HEK293 (cell line): Measurements from ENCODE around the gene UBE2D2.

Experiments used
- FEZF1 ChIP-seq: fragments of 450-650 bp; formaldehyde crosslinking; IDR thresholded peaks from 2 replicates; pipeline ENCODE4 v1.5.1; 2016; ENCODE audit warnings: missing biosample characterization, missing genetic modification characterization
- GLI4 ChIP-seq: fragments of 450-650 bp; formaldehyde crosslinking; IDR thresholded peaks from 2 replicates; pipeline ENCODE4 v1.5.1; 2016; ENCODE audit warnings: missing biosample characterization, missing genetic modification characterization
- HOXA7 ChIP-seq: sonication (generic); formaldehyde crosslinking; IDR thresholded peaks from 2 replicates; pipeline ENCODE4 v1.8.1; 2022; ENCODE audit warnings: missing genetic modification reagents, borderline replicate concordance
- KLF8 ChIP-seq: fragments of 450-650 bp; formaldehyde crosslinking; IDR thresholded peaks from 2 replicates; pipeline ENCODE4 v1.5.1; 2016; ENCODE audit warnings: missing biosample characterization, missing genetic modification characterization
- OSR2 ChIP-seq: fragments of 450-650 bp; formaldehyde crosslinking; IDR thresholded peaks from 2 replicates; pipeline ENCODE4 v1.5.1; 2016; ENCODE audit warnings: missing biosample characterization, missing genetic modification characterization
- REPIN1 ChIP-seq: fragments of 450-650 bp; formaldehyde crosslinking; IDR thresholded peaks from 2 replicates; pipeline ENCODE4 v1.5.1; 2017; ENCODE audit warnings: missing biosample characterization, missing genetic modification characterization, low read depth
- SALL2 ChIP-seq: fragments of 450-650 bp; formaldehyde crosslinking; IDR thresholded peaks from 2 replicates; pipeline ENCODE4 v1.5.0; 2017; ENCODE audit warnings: missing biosample characterization, mild to moderate bottlenecking, missing genetic modification characterization, borderline replicate concordance
- SETDB1 ChIP-seq: IDR thresholded peaks from one replicate; pipeline ENCODE4 v1.6.1; 2017; ENCODE audit warnings: mild to moderate bottlenecking, low read length, moderate library complexity, mixed read lengths; ENCODE audit not compliant: insufficient read length
- TSHZ1 ChIP-seq: fragments of 450-650 bp; formaldehyde crosslinking; IDR thresholded peaks from 2 replicates; pipeline ENCODE4 v1.5.1; 2016; ENCODE audit warnings: missing biosample characterization, missing genetic modification characterization, borderline replicate concordance
- WT1 ChIP-seq: fragments of 450-650 bp; formaldehyde crosslinking; IDR thresholded peaks from 2 replicates; pipeline ENCODE4 v1.5.1; 2016; ENCODE audit warnings: missing biosample characterization, missing genetic modification characterization
- ZBTB17 ChIP-seq: fragments of 450-650 bp; formaldehyde crosslinking; IDR thresholded peaks from 2 replicates; pipeline ENCODE4 v1.5.1; 2016; ENCODE audit warnings: missing biosample characterization, missing genetic modification characterization
- ZBTB20 ChIP-seq: fragments of 450-650 bp; formaldehyde crosslinking; IDR thresholded peaks from 2 replicates; pipeline ENCODE4 v1.5.1; 2016; ENCODE audit warnings: missing biosample characterization, missing genetic modification characterization
- ZBTB21 ChIP-seq: fragments of 450-650 bp; formaldehyde crosslinking; IDR thresholded peaks from 2 replicates; pipeline ENCODE4 v1.5.1; 2017; ENCODE audit warnings: missing biosample characterization, missing genetic modification characterization
- ZBTB49 ChIP-seq: fragments of 450-650 bp; formaldehyde crosslinking; IDR thresholded peaks from 2 replicates; pipeline ENCODE4 v1.5.1; 2016; ENCODE audit warnings: missing biosample characterization, missing genetic modification characterization, low read depth
- ZBTB8A ChIP-seq: fragments of 450-650 bp; formaldehyde crosslinking; IDR thresholded peaks from 2 replicates; pipeline ENCODE4 v1.5.1; 2016; ENCODE audit warnings: missing biosample characterization, missing genetic modification characterization
- ZFHX2 ChIP-seq: fragments of 450-650 bp; formaldehyde crosslinking; conservative IDR thresholded peaks from 2 replicates; pipeline ENCODE4 v1.5.1; 2016; ENCODE audit warnings: missing biosample characterization, missing genetic modification characterization
- ZFP3 ChIP-seq: fragments of 450-650 bp; formaldehyde crosslinking; IDR thresholded peaks from 2 replicates; pipeline ENCODE4 v1.5.1; 2016; ENCODE audit warnings: low read depth, missing biosample characterization, missing genetic modification characterization
- ZNF112 ChIP-seq: fragments of 450-650 bp; formaldehyde crosslinking; IDR thresholded peaks from 2 replicates; pipeline ENCODE4 v1.5.0; 2017; ENCODE audit warnings: missing biosample characterization, missing genetic modification characterization
- ZNF202 ChIP-seq: fragments of 450-650 bp; formaldehyde crosslinking; IDR thresholded peaks from 2 replicates; pipeline ENCODE4 v1.5.1; 2016; ENCODE audit warnings: missing biosample characterization, missing genetic modification characterization, borderline replicate concordance
- ZNF24 ChIP-seq: fragments of 450-650 bp; formaldehyde crosslinking; IDR thresholded peaks from 2 replicates; pipeline ENCODE4 v1.5.1; 2016; ENCODE audit warnings: missing biosample characterization, missing genetic modification characterization
- ZNF266 ChIP-seq: fragments of 450-650 bp; formaldehyde crosslinking; IDR thresholded peaks from 2 replicates; pipeline ENCODE4 v1.5.1; 2016; ENCODE audit warnings: missing biosample characterization, missing genetic modification characterization, low read depth
- ZNF292 ChIP-seq: fragments of 450-650 bp; formaldehyde crosslinking; IDR thresholded peaks from 2 replicates; pipeline ENCODE4 v1.5.1; 2016; ENCODE audit warnings: low read depth, missing biosample characterization, missing genetic modification characterization, borderline replicate concordance
- ZNF302 ChIP-seq: fragments of 450-650 bp; formaldehyde crosslinking; IDR thresholded peaks from 2 replicates; pipeline ENCODE4 v1.5.1; 2016; ENCODE audit warnings: missing biosample characterization, missing genetic modification characterization, low read depth
- ZNF350 ChIP-seq: fragments of 450-650 bp; formaldehyde crosslinking; IDR thresholded peaks from 2 replicates; pipeline ENCODE4 v1.5.0; 2017; ENCODE audit warnings: missing biosample characterization, mild to moderate bottlenecking, missing genetic modification characterization
- ZNF394 ChIP-seq: fragments of 450-650 bp; formaldehyde crosslinking; IDR thresholded peaks from 2 replicates; pipeline ENCODE4 v1.5.1; 2016; ENCODE audit warnings: missing biosample characterization, missing genetic modification characterization, mild to moderate bottlenecking, moderate library complexity, borderline replicate concordance
- ZNF404 ChIP-seq: fragments of 450-650 bp; formaldehyde crosslinking; IDR thresholded peaks from 2 replicates; pipeline ENCODE4 v1.5.1; 2017; ENCODE audit warnings: missing biosample characterization, missing genetic modification characterization
- ZNF544 ChIP-seq: fragments of 450-650 bp; formaldehyde crosslinking; IDR thresholded peaks from 2 replicates; pipeline ENCODE4 v1.5.0; 2017; ENCODE audit warnings: missing biosample characterization, missing genetic modification characterization
- ZNF558 ChIP-seq: fragments of 450-650 bp; formaldehyde crosslinking; IDR thresholded peaks from 2 replicates; pipeline ENCODE4 v1.5.1; 2016; ENCODE audit warnings: missing biosample characterization, missing genetic modification characterization
- ZNF560 ChIP-seq: fragments of 450-650 bp; formaldehyde crosslinking; IDR thresholded peaks from 2 replicates; pipeline ENCODE4 v1.5.1; 2017; ENCODE audit warnings: missing biosample characterization, missing genetic modification characterization, borderline replicate concordance
- ZNF580 ChIP-seq: fragments of 450-650 bp; formaldehyde crosslinking; IDR thresholded peaks from 2 replicates; pipeline ENCODE4 v1.5.1; 2016; ENCODE audit warnings: missing biosample characterization, missing genetic modification characterization
- ZNF701 ChIP-seq: fragments of 450-650 bp; formaldehyde crosslinking; IDR thresholded peaks from 2 replicates; pipeline ENCODE4 v1.5.1; 2016; ENCODE audit warnings: missing biosample characterization, missing genetic modification characterization
- ZNF785 ChIP-seq: fragments of 450-650 bp; formaldehyde crosslinking; IDR thresholded peaks from 2 replicates; pipeline ENCODE4 v1.5.1; 2016; ENCODE audit warnings: missing biosample characterization, missing genetic modification characterization
- TF ChIP-seq, protein P1 (sequence below): fragments of 450-650 bp; formaldehyde crosslinking; IDR thresholded peaks from 2 replicates; pipeline ENCODE4 v1.5.1; 2016; ENCODE audit warnings: missing biosample characterization, missing genetic modification characterization

The UBE2D2 gene

DNA sequence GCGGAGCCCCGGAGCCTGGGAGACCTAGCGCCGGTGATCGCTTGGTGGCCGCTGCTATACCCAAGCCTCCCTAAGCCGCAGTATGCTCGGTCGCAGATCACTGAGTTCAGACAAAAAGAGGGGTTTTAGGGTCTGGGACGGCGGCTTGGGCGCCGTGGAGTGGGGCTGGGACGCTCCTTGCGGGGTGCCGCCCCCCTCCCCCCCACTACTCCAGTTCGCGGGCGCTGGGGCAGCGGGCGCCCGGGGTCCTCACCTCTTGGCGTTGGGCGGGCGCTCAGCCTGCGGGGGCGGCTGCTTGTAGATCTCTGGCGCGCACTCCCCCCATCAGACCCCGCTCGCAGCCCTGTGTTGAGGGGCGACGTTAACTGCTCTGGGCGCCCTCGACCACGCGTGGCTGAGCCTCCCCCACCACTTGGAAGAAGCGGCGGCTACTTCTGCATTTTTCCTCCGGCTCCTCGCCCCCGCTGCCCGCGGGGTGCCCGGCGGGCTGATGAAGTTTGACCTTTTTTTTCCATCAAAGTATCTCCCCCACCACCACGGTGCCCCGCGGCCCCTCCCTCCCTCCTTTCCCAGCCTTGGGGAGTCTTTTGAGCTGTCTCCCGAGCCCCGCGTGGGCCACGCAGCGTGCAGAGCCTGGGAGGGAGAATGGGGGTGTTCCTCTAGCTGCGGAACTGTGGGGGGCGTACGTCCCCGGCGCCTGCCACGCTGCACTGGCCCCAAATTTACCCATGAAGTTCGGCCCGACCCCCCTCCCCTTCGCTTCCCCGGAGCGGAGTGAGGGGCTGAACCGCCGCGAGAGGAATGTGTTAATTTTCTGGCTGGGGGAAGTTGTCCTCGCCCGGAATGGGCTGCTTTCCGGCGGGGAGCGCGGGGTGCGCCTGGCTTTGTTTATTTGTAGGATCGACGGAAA, 88.2 kb downstream of the UBE2D2 start (continued):
- TF ChIP-seq GLI4 (tag by site-specific recombination) (no peak), OSR2 (tag by site-specific recombination) (no peak), SETDB1 (no peak), ZNF112 (tag by site-specific recombination) (no peak), ZNF560 (tag by site-specific recombination) (no peak), ZNF24 (tag by site-specific recombination) (no peak), ZBTB20 (tag by site-specific recombination) (peak; percentile 40), ZNF302 (tag by site-specific recombination) (no peak), ZFP3 (tag by site-specific recombination) (no peak), ZBTB21 (tag by site-specific recombination) (no peak), ZNF350 (tag by site-specific recombination) (no peak), ZBTB17 (peak; percentile 48; the same call in 1 of the 2 replicates), REPIN1 (tag by site-specific recombination) (no peak), ZFHX2 (tag by site-specific recombination) (peak; percentile 86), WT1 (tag by site-specific recombination) (no peak), ZNF266 (tag by site-specific recombination) (no peak), HOXA7 (CRISPR knock-in tag) (no peak), ZNF580 (tag by site-specific recombination) (no peak), ZNF404 (tag by site-specific recombination) (no peak), TSHZ1 (tag by site-specific recombination) (no peak), ZNF394 (peak; percentile 57; the same call in 1 of the 2 replicates), ZNF544 (tag by site-specific recombination) (no peak), ZBTB8A (tag by site-specific recombination) (peak; percentile 94), SALL2 (tag by site-specific recombination) (no peak), ZNF292 (tag by site-specific recombination) (no peak), ZBTB49 (tag by site-specific recombination) (no peak), KLF8 (tag by site-specific recombination) (peak; percentile 23; the same call in 1 of the 2 replicates), ZNF701 (tag by site-specific recombination) (no peak), ZNF202 (tag by site-specific recombination) (no peak), FEZF1 (no peak), ZNF785 (tag by site-specific recombination) (no peak), ZNF558 (tag by site-specific recombination) (no peak)
- TF ChIP-seq, protein P1, sequence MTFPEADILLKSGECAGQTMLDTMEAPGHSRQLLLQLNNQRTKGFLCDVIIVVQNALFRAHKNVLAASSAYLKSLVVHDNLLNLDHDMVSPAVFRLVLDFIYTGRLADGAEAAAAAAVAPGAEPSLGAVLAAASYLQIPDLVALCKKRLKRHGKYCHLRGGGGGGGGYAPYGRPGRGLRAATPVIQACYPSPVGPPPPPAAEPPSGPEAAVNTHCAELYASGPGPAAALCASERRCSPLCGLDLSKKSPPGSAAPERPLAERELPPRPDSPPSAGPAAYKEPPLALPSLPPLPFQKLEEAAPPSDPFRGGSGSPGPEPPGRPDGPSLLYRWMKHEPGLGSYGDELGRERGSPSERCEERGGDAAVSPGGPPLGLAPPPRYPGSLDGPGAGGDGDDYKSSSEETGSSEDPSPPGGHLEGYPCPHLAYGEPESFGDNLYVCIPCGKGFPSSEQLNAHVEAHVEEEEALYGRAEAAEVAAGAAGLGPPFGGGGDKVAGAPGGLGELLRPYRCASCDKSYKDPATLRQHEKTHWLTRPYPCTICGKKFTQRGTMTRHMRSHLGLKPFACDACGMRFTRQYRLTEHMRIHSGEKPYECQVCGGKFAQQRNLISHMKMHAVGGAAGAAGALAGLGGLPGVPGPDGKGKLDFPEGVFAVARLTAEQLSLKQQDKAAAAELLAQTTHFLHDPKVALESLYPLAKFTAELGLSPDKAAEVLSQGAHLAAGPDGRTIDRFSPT (tag by site-specific recombination): peak; percentile 37; the same call in 1 of the 2 replicates
